ENCODE results near the gene AWAT1.

- no peak for TF ChIP-seq GATA2 (IDR thresholded peaks at IDR 0.05; ENCODE audit: low read depth, low read length)
- TF ChIP-seq GATA3 (IDR thresholded peaks at IDR 0.05; ENCODE audit: low read depth, low read length), result no peak
Observed at GRCh38 chrX:70281951-70282350, 47.5 kb downstream of the AWAT1 start, which contains the start of gene RAB41.

All from SH-SY5Y (cell line).